Mucosa of rectum (tissue), 2 donors: ENCODE results near the gene RSPRY1.

ENCODE experiments used
- H3K27ac ChIP-seq, 2 donors: one replicate each; pipeline ENCODE4 v1.7.0; 2013; ENCODE audit warnings: inconsistent platforms in 2 of 2, low read depth in 2 of 2, low read length in 2 of 2
- H3K27me3 ChIP-seq, 2 donors: one replicate each; pipeline ENCODE4 v1.7.0; 2013; ENCODE audit warnings: low read length in 2 of 2; ENCODE audit not compliant: control insufficient read depth in 2 of 2, insufficient read depth in 2 of 2
- H3K36me3 ChIP-seq, 2 donors: one replicate each; pipeline ENCODE4 v1.7.0; 2013; ENCODE audit warnings: low read length in 2 of 2; ENCODE audit not compliant: control insufficient read depth in 2 of 2, insufficient read depth in 2 of 2
- H3K4me1 ChIP-seq, 2 donors: one replicate each; pipeline ENCODE4 v1.7.0; 2013; ENCODE audit warnings: low read length in 2 of 2, mild to moderate bottlenecking in 1 of 2; ENCODE audit not compliant: control insufficient read depth in 2 of 2, insufficient read depth in 2 of 2
- H3K4me3 ChIP-seq, 2 donors: one replicate each; pipeline ENCODE4 v1.7.0; 2013; ENCODE audit warnings: low read length in 2 of 2
- H3K9ac ChIP-seq, 2 donors: one replicate each; pipeline ENCODE4 v1.7.0; 2013; ENCODE audit warnings: low read length in 2 of 2, low read depth in 1 of 2, mild to moderate bottlenecking in 1 of 2
- H3K9me3 ChIP-seq, 2 donors: one replicate each; pipeline ENCODE4 v1.7.0; 2013; ENCODE audit warnings: low read length in 2 of 2; ENCODE audit not compliant: control insufficient read depth in 2 of 2
- donor health status: healthy.
- donor health status: Normal muscosa, but diverticular disease.

The RSPRY1 gene

GRCh38 chr16:57185945-57186871, at the start of gene RSPRY1, which contains the start of gene PSME3IP1:
Gene RSPRY1, plus strand, starts transcription at chr16:57186329. Its CDS starts 18,330 bp downstream, at chr16:57204659.
Gene PSME3IP1, minus strand, starts transcription at chr16:57186039. Its CDS starts 12,185 bp downstream, at chr16:57173854.
- Histone ChIP-seq H3K4me1 (peaks cover 17 to 23% of the 10 kb centered on the region in 2 donors), H3K27ac (peak within 1 kb of the TSS; percentile 93 to 95), H3K36me3 (no peaks in the 10 kb centered on the region), H3K9ac (peak within 1 kb of the TSS; percentile 94 to 96), H3K4me3 (peak within 1 kb of the TSS; percentile 92 to 95), H3K27me3 (no peaks in the 10 kb centered on the region), H3K9me3 (no peaks in the 10 kb centered on the region)

DNA sequence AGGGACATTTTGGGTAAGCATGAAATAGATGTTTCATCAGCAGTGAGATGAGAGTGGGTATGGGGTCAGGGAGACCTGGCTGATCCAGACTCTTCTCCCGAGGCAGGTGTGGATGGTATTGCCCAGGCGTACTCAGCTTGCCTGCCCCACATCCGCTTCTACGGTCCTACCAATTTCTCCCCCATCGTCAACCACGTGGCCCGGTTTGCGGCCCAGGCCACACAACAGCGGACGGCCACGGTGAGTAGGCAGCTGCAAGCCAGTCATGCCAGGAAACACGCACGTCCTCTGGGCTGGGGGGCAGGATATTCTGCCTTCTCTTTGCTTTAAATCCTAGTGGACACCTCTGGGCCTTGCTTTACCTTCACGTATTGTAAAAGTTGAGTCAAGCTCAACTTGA, 49.1 kb upstream of the RSPRY1 start:
- Histone ChIP-seq H3K27ac (no peak overlapping the region), H3K4me1 (peaks cover 37 to 53% of the 10 kb centered on the region in 2 donors), H3K4me3 (no peak overlapping the region), H3K9ac (no peak overlapping the region), H3K36me3 (peaks cover 0 to 4% of the 10 kb centered on the region in 2 donors), H3K27me3 (no peaks in the 10 kb centered on the region), H3K9me3 (no peaks in the 10 kb centered on the region)

- peaks cover 36 to 48% of the 10 kb centered on the region in 2 donors for H3K4me1 ChIP-seq
- peaks cover 0 to 4% of the 10 kb centered on the region in 2 donors for H3K36me3 ChIP-seq
- H3K4me3 ChIP-seq, result no peak overlapping the region
- no peak overlapping the region for H3K9ac ChIP-seq
- no peaks in the 10 kb centered on the region for H3K9me3 ChIP-seq
- H3K27ac ChIP-seq, result no peak overlapping the region
- no peaks in the 10 kb centered on the region for H3K27me3 ChIP-seq
These were observed 48.4 kb upstream of the RSPRY1 start for GRCh38 chr16:57137566-57138273.

DNA sequence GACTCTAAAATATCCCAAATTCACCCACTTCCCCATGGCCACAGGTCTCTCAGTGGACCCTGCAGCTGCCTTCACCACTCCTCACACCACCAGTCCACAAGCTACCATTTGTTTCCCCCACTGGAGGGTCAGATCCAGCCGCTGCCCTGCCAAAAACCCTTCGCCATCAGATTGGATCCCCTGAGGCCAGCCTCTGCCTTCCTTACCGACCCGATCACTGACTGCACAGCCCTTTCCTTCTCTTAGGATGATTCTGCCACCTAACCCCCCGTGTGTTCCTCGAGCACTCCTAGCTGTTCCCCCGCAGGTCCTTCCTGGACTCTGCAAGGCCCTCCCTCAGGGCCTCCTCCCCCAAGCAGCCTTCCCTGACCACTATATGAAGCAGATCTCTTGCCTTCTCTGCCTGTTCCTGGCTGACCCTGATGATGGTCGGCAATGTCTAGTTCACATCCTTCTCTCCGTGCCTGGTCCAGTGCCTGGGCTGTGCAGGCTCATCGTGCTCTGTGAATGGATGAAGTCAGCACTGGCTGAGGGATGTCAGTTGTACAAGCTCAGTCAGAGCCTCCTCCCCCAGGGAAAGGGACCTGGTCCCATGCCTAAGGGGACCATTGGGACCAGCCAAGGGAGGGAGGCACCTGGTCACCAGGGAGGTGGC, 47.7 kb upstream of the RSPRY1 start:
- no peak overlapping the region for H3K9ac ChIP-seq
- peaks cover 0 to 4% of the 10 kb centered on the region in 2 donors for H3K36me3 ChIP-seq
- no peak overlapping the region for H3K4me3 ChIP-seq
- no peaks in the 10 kb centered on the region for H3K9me3 ChIP-seq
- peaks cover 35 to 48% of the 10 kb centered on the region in 2 donors for H3K4me1 ChIP-seq
- H3K27me3 ChIP-seq, result no peaks in the 10 kb centered on the region
- no peak overlapping the region for H3K27ac ChIP-seq

DNA sequence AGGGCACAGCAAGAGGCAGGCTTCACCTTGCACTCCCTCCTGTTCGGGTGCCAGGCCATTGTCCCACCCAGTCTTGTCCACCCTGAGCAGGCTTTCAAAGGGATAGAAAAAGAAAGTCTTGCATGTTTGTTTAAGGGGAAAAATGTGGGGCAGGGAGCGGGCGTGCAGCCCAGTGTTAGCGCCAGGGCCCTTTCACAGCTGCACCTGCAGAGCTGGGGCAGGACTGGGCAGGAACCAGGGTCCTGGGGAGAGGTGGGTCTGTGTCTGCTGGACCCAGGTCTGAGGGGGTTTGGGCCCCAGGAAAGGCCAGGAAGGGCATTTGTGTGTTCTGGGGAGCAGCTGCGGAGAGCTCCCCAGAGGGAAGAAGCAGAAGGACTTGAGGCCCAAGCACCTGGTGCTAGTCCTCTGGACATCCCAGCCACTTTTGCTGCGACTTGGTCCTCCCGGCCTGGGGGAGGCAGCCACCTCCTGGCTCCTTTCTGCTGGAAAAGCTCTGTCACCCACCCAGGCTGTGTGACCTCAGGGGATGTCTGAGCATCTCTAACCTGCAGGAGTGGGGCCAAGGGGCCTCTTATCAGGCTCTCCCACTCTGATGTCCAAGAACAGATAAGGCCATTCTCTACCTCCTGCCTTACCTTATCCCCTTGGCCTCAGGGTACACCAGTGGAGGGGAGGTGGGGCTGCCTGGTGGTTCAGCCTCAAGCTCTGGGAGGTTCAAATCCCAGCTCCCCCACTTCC, 45.0 kb upstream of the RSPRY1 start:
- no peak overlapping the region for H3K9ac ChIP-seq
- no peak overlapping the region for H3K27ac ChIP-seq
- H3K27me3 ChIP-seq, result no peaks in the 10 kb centered on the region
- no peaks in the 10 kb centered on the region for H3K9me3 ChIP-seq
- H3K4me3 ChIP-seq, result no peak overlapping the region
- H3K4me1 ChIP-seq, result peaks cover 24 to 37% of the 10 kb centered on the region in 2 donors
- peaks cover 0 to 4% of the 10 kb centered on the region in 2 donors for H3K36me3 ChIP-seq

DNA sequence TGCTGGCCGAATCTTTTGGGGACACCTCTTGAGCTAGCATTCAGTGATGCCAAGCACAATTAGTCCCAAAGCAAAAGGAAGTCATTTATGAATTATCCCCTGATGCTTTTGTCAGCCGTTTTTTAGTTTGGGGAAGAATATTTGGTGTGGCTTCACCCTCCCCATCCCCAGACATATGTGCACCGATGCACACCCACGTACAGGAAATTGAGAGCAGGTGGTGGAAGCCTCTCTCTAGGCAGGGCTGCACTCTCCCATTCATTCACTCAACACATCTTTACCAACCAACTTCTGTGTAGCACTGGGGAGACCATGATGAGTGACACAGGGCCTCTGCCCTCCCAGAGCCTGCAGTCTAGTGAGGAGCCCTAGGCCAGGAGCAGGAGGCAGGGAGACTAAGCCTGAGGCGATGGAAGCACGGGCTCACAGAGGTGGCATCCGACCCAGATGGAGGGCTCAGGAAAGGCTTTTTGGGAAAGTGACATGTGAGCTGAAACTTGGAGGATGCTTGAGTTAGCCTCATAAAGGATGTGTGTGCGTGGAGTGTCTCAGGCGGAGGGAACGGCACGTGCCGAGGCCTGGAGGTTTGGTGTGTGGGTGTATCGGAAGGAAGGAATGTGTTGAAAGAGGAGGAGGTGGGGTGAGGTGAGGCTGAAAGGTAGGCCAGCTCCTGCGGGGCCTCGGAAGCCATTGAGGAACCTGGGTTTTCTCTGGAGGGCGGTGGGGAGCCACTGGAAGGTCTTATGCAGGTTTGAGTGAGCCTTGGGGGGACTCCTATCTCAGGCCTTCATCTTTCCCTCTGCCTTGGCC, 44.1 kb upstream of the RSPRY1 start:
- Histone ChIP-seq H3K4me1 (peaks cover 24 to 37% of the 10 kb centered on the region in 2 donors), H3K4me3 (no peak overlapping the region), H3K27ac (no peak overlapping the region), H3K27me3 (no peaks in the 10 kb centered on the region), H3K9me3 (no peaks in the 10 kb centered on the region), H3K36me3 (peaks cover 0 to 1% of the 10 kb centered on the region in 2 donors), H3K9ac (no peak overlapping the region)

- no peaks in the 10 kb centered on the region for H3K27me3 ChIP-seq
- no peaks in the 10 kb centered on the region for H3K9me3 ChIP-seq
- no peak overlapping the region for H3K4me3 ChIP-seq
- peak overlapping the region; percentile 17 to 50 for H3K9ac ChIP-seq
- H3K27ac ChIP-seq, result peak overlapping the region in 1 of 2 donors; percentile 20
- H3K36me3 ChIP-seq, result peaks cover 0 to 3% of the 10 kb centered on the region in 2 donors
- peaks cover 28 to 37% of the 10 kb centered on the region in 2 donors for H3K4me1 ChIP-seq
These were observed 42.8 kb upstream of the RSPRY1 start for GRCh38 chr16:57143149-57143921.

- H3K27me3 ChIP-seq, result no peaks in the 10 kb centered on the region
- H3K4me1 ChIP-seq, result peaks cover 28 to 37% of the 10 kb centered on the region in 2 donors
- no peak overlapping the region for H3K9ac ChIP-seq
- H3K36me3 ChIP-seq, result peaks cover 0 to 7% of the 10 kb centered on the region in 2 donors
- H3K4me3 ChIP-seq, result no peak overlapping the region
- no peaks in the 10 kb centered on the region for H3K9me3 ChIP-seq
- peak overlapping the region in 1 of 2 donors; percentile 25 for H3K27ac ChIP-seq
These were observed 42.1 kb upstream of the RSPRY1 start for GRCh38 chr16:57144027-57144426.
